Tibial nerve (tissue), 4 donors: Measurements from ENCODE around the gene AK3.

ENCODE experiments used
- EP300 ChIP-seq, 2 donors: sonication (generic); formaldehyde crosslinking; IDR thresholded peaks; one replicate each; pipeline ENCODE4 v1.6.1; 2017; ENCODE audit warnings: antibody characterized with exemption in 2 of 2, mild to moderate bottlenecking in 1 of 2
- POLR2A ChIP-seq, 2 donors: fragments of 450-650 bp; IDR thresholded peaks; one replicate each; pipeline ENCODE4 v1.6.1; 2017; ENCODE audit warnings: antibody characterized with exemption in 2 of 2, mild to moderate bottlenecking in 2 of 2, moderate library complexity in 2 of 2
- TF ChIP-seq, protein P1 (sequence below), 5 experiments: fragments of 200-600 bp in 3 of 5; fragments of 450-650 bp in 2 of 5; sonication (generic) in 3 of 5; IDR thresholded peaks; one replicate each; pipeline ENCODE4 v1.5.1; 2016 to 2019; ENCODE audit warnings: antibody characterized with exemption in 5 of 5, mild to moderate bottlenecking in 3 of 5, moderate library complexity in 2 of 5

DNA sequence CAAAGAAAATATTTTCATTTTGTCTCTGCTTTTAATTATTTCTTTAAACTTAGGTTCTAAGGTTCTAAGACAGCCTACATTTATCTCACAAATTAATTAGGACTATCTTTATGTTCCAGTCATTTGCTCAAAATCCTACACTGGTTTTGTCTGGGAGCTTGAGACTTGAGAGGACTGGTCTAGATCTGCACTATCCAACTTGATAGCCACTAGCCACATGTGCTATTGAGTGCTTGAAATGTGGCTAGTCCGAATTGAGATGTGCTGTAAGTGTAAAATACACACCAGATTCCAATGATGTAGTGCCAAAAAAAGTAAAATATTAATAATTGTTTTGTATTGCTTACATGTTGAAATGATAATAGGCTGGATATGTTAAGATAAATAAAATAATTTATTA, 54.4 kb downstream of the AK3 start:
- TF ChIP-seq, protein P1, sequence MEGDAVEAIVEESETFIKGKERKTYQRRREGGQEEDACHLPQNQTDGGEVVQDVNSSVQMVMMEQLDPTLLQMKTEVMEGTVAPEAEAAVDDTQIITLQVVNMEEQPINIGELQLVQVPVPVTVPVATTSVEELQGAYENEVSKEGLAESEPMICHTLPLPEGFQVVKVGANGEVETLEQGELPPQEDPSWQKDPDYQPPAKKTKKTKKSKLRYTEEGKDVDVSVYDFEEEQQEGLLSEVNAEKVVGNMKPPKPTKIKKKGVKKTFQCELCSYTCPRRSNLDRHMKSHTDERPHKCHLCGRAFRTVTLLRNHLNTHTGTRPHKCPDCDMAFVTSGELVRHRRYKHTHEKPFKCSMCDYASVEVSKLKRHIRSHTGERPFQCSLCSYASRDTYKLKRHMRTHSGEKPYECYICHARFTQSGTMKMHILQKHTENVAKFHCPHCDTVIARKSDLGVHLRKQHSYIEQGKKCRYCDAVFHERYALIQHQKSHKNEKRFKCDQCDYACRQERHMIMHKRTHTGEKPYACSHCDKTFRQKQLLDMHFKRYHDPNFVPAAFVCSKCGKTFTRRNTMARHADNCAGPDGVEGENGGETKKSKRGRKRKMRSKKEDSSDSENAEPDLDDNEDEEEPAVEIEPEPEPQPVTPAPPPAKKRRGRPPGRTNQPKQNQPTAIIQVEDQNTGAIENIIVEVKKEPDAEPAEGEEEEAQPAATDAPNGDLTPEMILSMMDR (IDR thresholded peaks at IDR 0.05) = no peak
- TF ChIP-seq EP300 (IDR thresholded peaks at IDR 0.05) (no peak), POLR2A (IDR thresholded peaks at IDR 0.05) (no peak)
